ENCODE results near the gene ZMYM2. TPM values are rescaled to one million over a fixed set of nuclear protein-coding genes. Genes with fewer than 3 reads are reported as not detected.

The ZMYM2 gene
- total RNA-seq, 1 experiment from 2014 or later, result 87.1 TPM

GRCh38 chr13:19957320-19958154, 990 bp upstream of the ZMYM2 start:
- peak overlapping the region; percentile 97 for H3K27ac ChIP-seq (ENCODE audit: low read depth, low read length, poor library complexity, severe bottlenecking)
- H3K27me3 ChIP-seq (replicated peaks; ENCODE audit: insufficient read depth, low read depth, low read length, poor library complexity), result no peaks in the 10 kb centered on the region
- TF ChIP-seq CTCF (conservative IDR thresholded peaks at IDR 0.05; ENCODE audit: low read depth, low read length) (peak; percentile 67), EZH2 (IDR thresholded peaks at IDR 0.05; ENCODE audit: borderline replicate concordance, low read depth, low read length, poor library complexity, severe bottlenecking) (no peak)
- peak; percentile 93 for DNase-seq (ENCODE audit: low spot score)
- CTCF ChIA-PET, result no interaction called here
- peaks cover 18% of the 10 kb centered on the region for H3K36me3 ChIP-seq (ENCODE audit: insufficient read depth, low read length, poor library complexity, severe bottlenecking)
- intact Hi-C loops (cut with micrococcal nuclease; ENCODE audit: unreplicated experiment), result loop anchor here (5.0 kb wide), 1 partner anchor 95 kb away; the partner anchor contains the start of gene ZMYM5
- no peaks in the 10 kb centered on the region for H3K9me3 ChIP-seq (ENCODE audit: low read depth, low read length, poor library complexity, severe bottlenecking)
- BruUV-seq (replicated peaks), result TSS peak; percentile 82
- POLR2A ChIA-PET (ENCODE audit: low non-redundant PET), result no interaction called here
- peaks cover 23% of the 10 kb centered on the region for H3K4me1 ChIP-seq (ENCODE audit: insufficient read depth, low read length, poor library complexity, severe bottlenecking)
- H3K4me3 ChIP-seq (ENCODE audit: low read depth, low read length, poor library complexity, severe bottlenecking), result peak overlapping the region; percentile 77

- TF ChIP-seq EZH2 (IDR thresholded peaks at IDR 0.05; ENCODE audit: borderline replicate concordance, low read depth, low read length, poor library complexity, severe bottlenecking) (no peak), CTCF (conservative IDR thresholded peaks at IDR 0.05; ENCODE audit: low read depth, low read length) (no peak)
- H3K4me3 ChIP-seq (ENCODE audit: low read depth, low read length, poor library complexity, severe bottlenecking), result peak overlapping the region; percentile 77
- intact Hi-C loops (cut with micrococcal nuclease; ENCODE audit: unreplicated experiment), result loop anchor here (5.0 kb wide), 1 partner anchor 97 kb away; the partner anchor contains the start of gene ZMYM5
- H3K9me3 ChIP-seq (ENCODE audit: low read depth, low read length, poor library complexity, severe bottlenecking), result no peaks in the 10 kb centered on the region
- CTCF ChIA-PET, result interaction anchor here (0.7 to 1.0 kb wide), 2 partner anchors 25 to 32 kb away, joined by 4 to 6 read pairs; no protein-coding TSS in a partner anchor
- peak; percentile 69 for DNase-seq (ENCODE audit: low spot score)
- peaks cover 29% of the 10 kb centered on the region for H3K36me3 ChIP-seq (ENCODE audit: insufficient read depth, low read length, poor library complexity, severe bottlenecking)
- peak overlapping the region; percentile 97 for H3K27ac ChIP-seq (ENCODE audit: low read depth, low read length, poor library complexity, severe bottlenecking)
- peaks cover 23% of the 10 kb centered on the region for H3K4me1 ChIP-seq (ENCODE audit: insufficient read depth, low read length, poor library complexity, severe bottlenecking)
- BruUV-seq (replicated peaks), result no TSS peak
- POLR2A ChIA-PET (ENCODE audit: low non-redundant PET), result no interaction called here
- H3K27me3 ChIP-seq (replicated peaks; ENCODE audit: insufficient read depth, low read depth, low read length, poor library complexity), result no peaks in the 10 kb centered on the region
Observed at GRCh38 chr13:19959141-19959830, 759 bp downstream of the ZMYM2 start.

GRCh38 chr13:19959831-19960652, 1.5 kb downstream of the ZMYM2 start:
- POLR2A ChIA-PET (ENCODE audit: low non-redundant PET), result no interaction called here
- Histone ChIP-seq H3K27me3 (replicated peaks; ENCODE audit: insufficient read depth, low read depth, low read length, poor library complexity) (no peaks in the 10 kb centered on the region), H3K36me3 (ENCODE audit: insufficient read depth, low read length, poor library complexity, severe bottlenecking) (peaks cover 36% of the 10 kb centered on the region), H3K4me1 (ENCODE audit: insufficient read depth, low read length, poor library complexity, severe bottlenecking) (peaks cover 23% of the 10 kb centered on the region), H3K9me3 (ENCODE audit: low read depth, low read length, poor library complexity, severe bottlenecking) (no peaks in the 10 kb centered on the region), H3K27ac (ENCODE audit: low read depth, low read length, poor library complexity, severe bottlenecking) (peak overlapping the region; percentile 97), H3K4me3 (ENCODE audit: low read depth, low read length, poor library complexity, severe bottlenecking) (peak overlapping the region; percentile 77)
- DNase-seq (ENCODE audit: low spot score), result peak; percentile 97
- CTCF ChIA-PET, result interaction anchor here (0.7 to 1.0 kb wide), 2 partner anchors 25 to 33 kb away, joined by 4 to 6 read pairs; no protein-coding TSS in a partner anchor
- TF ChIP-seq EZH2 (IDR thresholded peaks at IDR 0.05; ENCODE audit: borderline replicate concordance, low read depth, low read length, poor library complexity, severe bottlenecking) (no peak), CTCF (conservative IDR thresholded peaks at IDR 0.05; ENCODE audit: low read depth, low read length) (peak; percentile 88)
- BruUV-seq (replicated peaks), result no TSS peak
- intact Hi-C loops (cut with micrococcal nuclease; ENCODE audit: unreplicated experiment), result loop anchor here (5.0 kb wide), 1 partner anchor 98 kb away; the partner anchor contains the start of gene ZMYM5

Data from A673 (cell line).